Adrenal gland (tissue), 12 donors: ENCODE data around the gene NUDCD2. TPM values are rescaled to one million over a fixed set of nuclear protein-coding genes. Genes with fewer than 3 reads are reported as not detected.

Experiments used
- DNase-seq, 7 donors: peaks; one replicate each; pipeline ENCODE4 v3.0.0-alpha.2; 2019 to 2020
- H3K27ac ChIP-seq, 5 donors: fragments of 200-600 bp; sonication (generic) in 4 of 5; 1 replicate in 3 of 5; 2 replicates in 2 of 5; pipeline versions ENCODE4 v1.5.1 to v1.8.0; 2016 to 2020; ENCODE audit warnings: mild to moderate bottlenecking in 1 of 5
- H3K27me3 ChIP-seq: fragments of 200-600 bp; 2 replicates; pipeline ENCODE4 v1.8.0; 2021
- H3K36me3 ChIP-seq, 2 donors: fragments of 200-600 bp; replicated peaks in 1 of 2; 1 replicate in 1 of 2; 2 replicates in 1 of 2; pipeline versions ENCODE4 v1.5.1 to v1.8.0; 2018 to 2022
- H3K4me1 ChIP-seq, 2 donors: fragments of 200-600 bp; replicated peaks in 1 of 2; 1 replicate in 1 of 2; 2 replicates in 1 of 2; pipeline versions ENCODE4 v1.5.1 to v1.8.0; 2018 to 2021
- H3K4me3 ChIP-seq, 4 donors: fragments of 200-600 bp; sonication (generic) in 3 of 4; one replicate each; pipeline ENCODE4 v1.5.1; 2016 to 2018
- H3K9me3 ChIP-seq, 3 donors: fragments of 200-600 bp; sonication (generic) in 1 of 3; replicated peaks in 1 of 3; 1 replicate in 2 of 3; 2 replicates in 1 of 3; pipeline versions ENCODE4 v1.5.1 to v1.8.0; 2016 to 2021
- POLR2A ChIP-seq, 2 donors: fragments of 450-650 bp; IDR thresholded peaks; one replicate each; pipeline ENCODE4 v1.6.1; 2017; ENCODE audit warnings: antibody characterized with exemption in 2 of 2, mild to moderate bottlenecking in 2 of 2, moderate library complexity in 1 of 2
- WGBS, 4 donors: extraction: QIAGEN DNeasy Blood & Tissue Kit in 2 of 4; methylation state at CpG; one replicate each; pipeline versions ENCODE4 v1.1.5 to v1.1.7; 2013 to 2017; 5-methylcytosine and 5-hydroxymethylcytosine counted together
- intact Hi-C, 2 donors: fragments of 100-400 bp; cut with DNase I; formaldehyde crosslinking; loops; one replicate each; pipeline versions ENCODE4 v1.14.1 to v1.15.0; 2022 to 2023
- polyA plus RNA-seq, 3 donors: library from polyadenylated mRNA; stranded (reverse); fragments of 200-250 nt in 2 of 3; fragments of 350-450 nt in 1 of 3; fragmentation: Illumina TruSeq in 1 of 3; extraction: RNeasy Lipid Tissue Mini Kit (QIAGEN cat#74804) in 1 of 3; gene quantifications; one replicate each; pipeline ENCODE4 v1.2.3, GENCODE V29; 2013 to 2014
- total RNA-seq, 9 donors: library from RNA; depleted of rRNA in 4 of 9; stranded (reverse); fragments of >200 nt in 4 of 9; fragments of 120-200 nt in 1 of 9; fragmentation: NEBNext Ultra II Directional in 1 of 9; extraction: Animal tissue kit (Norgen Biotek cat#: 25700) in 1 of 9; gene quantifications; one replicate each; pipeline versions ENCODE4 v1.1.0 to v1.2.4, GENCODE V29; 2013 to 2023
- TF ChIP-seq, protein P1 (sequence below), 6 experiments: fragments of 450-650 bp in 4 of 6; fragments of 200-600 bp in 2 of 6; sonication (generic) in 1 of 6; IDR thresholded peaks; 1 replicate in 5 of 6; 2 replicates in 1 of 6; pipeline versions ENCODE4 v1.5.1 to v1.8.0; 2016 to 2021; ENCODE audit warnings: antibody characterized with exemption in 6 of 6, mild to moderate bottlenecking in 2 of 6, moderate library complexity in 1 of 6
- donor health status: healthy with polysubstance abuse.
- donor health status: Bipolar disorder and iron deficiency.
- donor health status: DM: yes; HTN: yes; CAD: no.
- donor health status: DM: no; HTN: no; CAD: no.
- donor health status: DM: no; HTN: no; CAD: no.
- donor health status: DM: yes; HTN: yes; CAD: no.

Gene NUDCD2
- total and polyA plus RNA-seq, 12 donors, result 3.5 to 28.1 (median 8.8) TPM

DNA sequence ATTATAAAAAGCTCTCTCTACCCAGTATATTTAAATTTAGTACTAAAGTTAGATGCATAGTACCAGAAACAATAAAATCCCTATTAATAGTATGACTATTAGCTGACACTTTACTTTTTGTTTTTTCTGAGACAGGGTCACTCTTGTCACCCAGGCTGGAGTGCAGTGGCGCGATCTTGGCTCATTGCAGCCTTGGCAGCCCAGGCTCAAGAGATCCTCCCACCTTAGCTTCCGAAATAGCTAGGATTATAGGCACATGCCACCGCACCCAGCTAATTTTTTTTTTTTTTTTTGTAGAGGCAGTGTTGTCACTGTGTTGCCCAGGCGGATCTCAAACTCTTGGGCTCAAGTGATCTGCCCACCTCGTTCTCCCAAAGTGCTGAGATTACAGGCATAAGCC is 14.6 kb downstream of the NUDCD2 start:
- intact Hi-C loops, result no loop called here
- peaks cover 0 to 7% of the 10 kb centered on the region in 2 donors for H3K4me1 ChIP-seq
- H3K9me3 ChIP-seq, result no peaks in the 10 kb centered on the region
- H3K36me3 ChIP-seq, result peaks cover 0 to 69% of the 10 kb centered on the region in 2 donors
- no peak for DNase-seq
- no peak overlapping the region for H3K27ac ChIP-seq
- WGBS, 4 donors, result 96 to 99% (median 97%) methylated on average over 6 of the region's 6 CpGs
- H3K27me3 ChIP-seq, result no peaks in the 10 kb centered on the region
- no peak overlapping the region for H3K4me3 ChIP-seq
- TF ChIP-seq, protein P1, sequence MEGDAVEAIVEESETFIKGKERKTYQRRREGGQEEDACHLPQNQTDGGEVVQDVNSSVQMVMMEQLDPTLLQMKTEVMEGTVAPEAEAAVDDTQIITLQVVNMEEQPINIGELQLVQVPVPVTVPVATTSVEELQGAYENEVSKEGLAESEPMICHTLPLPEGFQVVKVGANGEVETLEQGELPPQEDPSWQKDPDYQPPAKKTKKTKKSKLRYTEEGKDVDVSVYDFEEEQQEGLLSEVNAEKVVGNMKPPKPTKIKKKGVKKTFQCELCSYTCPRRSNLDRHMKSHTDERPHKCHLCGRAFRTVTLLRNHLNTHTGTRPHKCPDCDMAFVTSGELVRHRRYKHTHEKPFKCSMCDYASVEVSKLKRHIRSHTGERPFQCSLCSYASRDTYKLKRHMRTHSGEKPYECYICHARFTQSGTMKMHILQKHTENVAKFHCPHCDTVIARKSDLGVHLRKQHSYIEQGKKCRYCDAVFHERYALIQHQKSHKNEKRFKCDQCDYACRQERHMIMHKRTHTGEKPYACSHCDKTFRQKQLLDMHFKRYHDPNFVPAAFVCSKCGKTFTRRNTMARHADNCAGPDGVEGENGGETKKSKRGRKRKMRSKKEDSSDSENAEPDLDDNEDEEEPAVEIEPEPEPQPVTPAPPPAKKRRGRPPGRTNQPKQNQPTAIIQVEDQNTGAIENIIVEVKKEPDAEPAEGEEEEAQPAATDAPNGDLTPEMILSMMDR (IDR thresholded peaks at IDR 0.05), result no peak
- no peak for TF ChIP-seq POLR2A (IDR thresholded peaks at IDR 0.05)

DNA sequence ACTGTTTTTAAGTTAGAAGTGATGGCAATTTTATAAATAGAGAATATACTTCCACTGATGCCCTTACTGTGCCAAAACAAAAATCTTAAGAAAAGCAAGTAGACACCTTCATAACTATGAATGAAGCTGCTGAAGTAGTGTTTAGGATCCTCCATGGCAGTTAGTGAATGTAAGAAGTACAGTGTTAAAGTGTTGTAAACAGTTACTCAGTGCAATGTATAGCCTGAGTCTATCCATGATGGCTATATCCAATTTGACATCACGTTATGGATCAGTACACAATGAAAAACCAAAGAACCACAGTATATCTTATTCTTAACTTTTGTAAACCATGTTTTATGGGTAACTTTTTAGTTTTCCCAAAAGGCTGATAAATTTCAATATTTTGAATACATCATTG is 15.4 kb downstream of the NUDCD2 start:
- H3K9me3 ChIP-seq, result no peaks in the 10 kb centered on the region
- no peak for TF ChIP-seq POLR2A (IDR thresholded peaks at IDR 0.05)
- no peak for DNase-seq
- H3K4me3 ChIP-seq, result no peak overlapping the region
- H3K36me3 ChIP-seq, result peaks cover 0 to 69% of the 10 kb centered on the region in 2 donors
- H3K27ac ChIP-seq, result no peak overlapping the region
- H3K27me3 ChIP-seq, result no peaks in the 10 kb centered on the region
- 85 to 92% (median 90%) methylated on average over 1 of the region's 1 CpG for WGBS, 4 donors
- H3K4me1 ChIP-seq, result peaks cover 5 to 15% of the 10 kb centered on the region in 2 donors
- intact Hi-C loops, result no loop called here

DNA sequence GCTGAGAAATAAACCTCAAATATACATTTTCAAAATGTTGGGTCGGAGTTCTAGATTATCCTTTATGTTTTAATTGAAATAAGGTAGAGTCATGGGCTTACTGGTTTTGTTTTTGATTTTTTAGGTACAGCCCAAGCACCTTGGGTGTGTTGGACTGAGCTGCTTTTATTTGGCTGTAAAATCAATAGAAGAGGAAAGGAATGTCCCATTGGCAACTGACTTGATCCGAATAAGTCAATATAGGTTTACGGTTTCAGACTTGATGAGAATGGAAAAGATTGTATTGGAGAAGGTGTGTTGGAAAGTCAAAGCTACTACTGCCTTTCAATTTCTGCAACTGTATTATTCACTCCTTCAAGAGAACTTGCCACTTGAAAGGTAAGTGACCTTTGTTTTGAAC is 18.9 kb downstream of the NUDCD2 start:
- Histone ChIP-seq H3K27me3 (no peaks in the 10 kb centered on the region), H3K4me3 (no peak overlapping the region), H3K27ac (no peak overlapping the region), H3K4me1 (peaks cover 21 to 37% of the 10 kb centered on the region in 2 donors), H3K9me3 (no peaks in the 10 kb centered on the region), H3K36me3 (peaks cover 0 to 52% of the 10 kb centered on the region in 2 donors)
- intact Hi-C loops, result no loop called here
- TF ChIP-seq POLR2A (IDR thresholded peaks at IDR 0.05), result no peak
- TF ChIP-seq, protein P1 (IDR thresholded peaks at IDR 0.05), result no peak
- DNase-seq, result no peak
- WGBS, 4 donors, result 92 to 100% (median 98%) methylated on average over 3 of the region's 3 CpGs

GRCh38 chr5:163439092-163439425 is 20.8 kb downstream of the NUDCD2 start:
- WGBS, 4 donors, result 32 to 47% (median 37%) methylated on average over 2 of the region's 2 CpGs
- no peaks in the 10 kb centered on the region for H3K27me3 ChIP-seq
- intact Hi-C loops, result no loop called here
- peak overlapping the region in 1 of 4 donors; percentile 6 for H3K4me3 ChIP-seq
- no peak overlapping the region for H3K27ac ChIP-seq
- H3K36me3 ChIP-seq, result peaks cover 0 to 33% of the 10 kb centered on the region in 2 donors
- H3K9me3 ChIP-seq, result no peaks in the 10 kb centered on the region
- TF ChIP-seq, protein P1 (IDR thresholded peaks at IDR 0.05), result no peak
- no peak for TF ChIP-seq POLR2A (IDR thresholded peaks at IDR 0.05)
- peaks cover 21 to 46% of the 10 kb centered on the region in 2 donors for H3K4me1 ChIP-seq
- DNase-seq, result no peak
